GM18861 (cell line): ENCODE results near the gene CCDC34.
A peak's percentile ranks its signal among the peaks of the same experiment; 100 is the strongest.
"Not testable (repeated sequence)": the region's sequence is repeated elsewhere in the genome, so short reads cannot be mapped to it uniquely, and the experiment has no call there.

Source experiments
- ATAC-seq: cut with Tn5 transposase; IDR thresholded peaks from one replicate; pipeline ENCODE4 v1.9.1; 2021; ENCODE audit not compliant: unreplicated experiment

The CCDC34 gene

GRCh38 chr11:27328614-27329013 lies 34.4 kb downstream of the CCDC34 start:
- no peak for ATAC-seq

- ATAC-seq = not testable (repeated sequence)
Measured at GRCh38 chr11:27327064-27327463, 36.0 kb downstream of the CCDC34 start.

GRCh38 chr11:27322196-27322595 lies 40.8 kb downstream of the CCDC34 start:
- ATAC-seq = not testable (repeated sequence)

DNA sequence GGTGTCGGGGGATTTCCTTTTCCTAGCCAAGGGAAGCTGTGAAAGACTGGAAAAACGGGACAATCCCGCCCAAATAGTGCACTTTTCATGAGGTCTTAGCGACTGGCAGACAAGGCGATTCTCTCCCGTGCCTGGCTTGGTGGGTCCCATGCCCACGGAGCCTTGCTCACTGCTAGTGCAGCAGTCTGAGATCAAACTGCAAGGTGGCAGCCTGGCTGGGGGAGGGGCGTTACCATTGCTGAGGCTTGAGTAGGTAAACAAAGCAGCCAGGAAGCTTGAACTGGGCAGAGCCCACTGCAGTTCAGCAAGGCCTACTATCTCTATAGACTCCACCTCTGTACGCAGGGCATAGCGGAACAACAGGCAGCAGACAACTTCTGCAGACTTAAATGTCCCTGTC lies 41.7 kb downstream of the CCDC34 start:
- not testable (repeated sequence) for ATAC-seq

DNA sequence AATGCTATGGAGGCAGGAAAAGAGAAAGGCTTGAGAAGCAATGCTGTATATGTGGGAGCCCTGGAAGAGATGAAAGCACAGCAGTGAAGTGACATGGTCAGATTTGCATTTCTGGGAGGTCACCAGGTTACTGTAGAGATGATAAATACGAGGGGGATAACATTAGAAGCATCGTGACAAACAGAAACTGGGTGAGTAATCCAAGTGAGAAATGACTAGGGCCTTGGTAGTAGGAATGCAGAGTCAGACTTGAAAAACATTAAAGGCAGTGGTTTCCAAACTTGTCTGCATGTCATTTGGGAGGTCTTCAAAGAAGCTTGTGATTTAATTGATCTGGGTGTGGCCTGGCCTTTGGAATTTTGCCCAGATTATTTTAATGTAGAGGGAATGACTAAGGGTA lies 43.9 kb downstream of the CCDC34 start:
- peak; percentile 100 for ATAC-seq

DNA sequence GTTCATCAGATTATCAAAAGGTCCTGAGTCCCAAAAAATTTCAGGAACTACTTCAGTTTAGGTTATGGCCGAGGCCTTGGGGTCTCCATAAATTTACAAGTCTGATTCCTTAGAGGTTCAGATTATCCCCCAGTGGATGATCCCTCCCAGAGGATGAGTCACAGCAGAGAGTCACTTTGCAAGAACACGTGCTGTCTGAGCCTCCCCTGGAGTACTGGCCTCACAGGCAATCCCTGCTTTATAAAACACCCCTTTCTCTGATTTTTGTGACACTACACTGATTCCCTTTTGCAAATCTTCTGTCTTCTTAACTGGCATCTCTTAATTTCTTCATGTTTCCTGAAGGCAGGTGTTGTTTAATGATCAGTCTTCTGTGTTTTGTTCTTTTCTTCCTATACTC lies 45.3 kb downstream of the CCDC34 start:
- ATAC-seq = no peak

DNA sequence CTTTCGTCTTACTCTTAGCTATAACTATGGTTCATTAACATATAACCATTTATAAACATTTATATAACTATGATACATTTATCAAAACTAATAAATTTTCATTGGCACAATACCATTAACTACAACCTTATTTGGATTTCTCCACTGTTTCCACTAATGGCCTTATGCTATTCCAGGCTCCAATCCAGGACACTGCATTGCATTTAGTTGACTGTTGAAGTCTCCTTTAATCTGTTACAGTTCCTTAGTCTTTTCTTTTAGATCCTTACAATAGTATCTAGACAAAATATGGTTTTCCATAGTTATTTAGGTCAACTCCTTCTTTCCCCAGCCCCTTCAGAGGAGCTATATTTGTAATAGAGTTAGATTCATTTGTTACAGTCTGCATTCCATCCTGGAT lies 47.2 kb downstream of the CCDC34 start:
- ATAC-seq = no peak

DNA sequence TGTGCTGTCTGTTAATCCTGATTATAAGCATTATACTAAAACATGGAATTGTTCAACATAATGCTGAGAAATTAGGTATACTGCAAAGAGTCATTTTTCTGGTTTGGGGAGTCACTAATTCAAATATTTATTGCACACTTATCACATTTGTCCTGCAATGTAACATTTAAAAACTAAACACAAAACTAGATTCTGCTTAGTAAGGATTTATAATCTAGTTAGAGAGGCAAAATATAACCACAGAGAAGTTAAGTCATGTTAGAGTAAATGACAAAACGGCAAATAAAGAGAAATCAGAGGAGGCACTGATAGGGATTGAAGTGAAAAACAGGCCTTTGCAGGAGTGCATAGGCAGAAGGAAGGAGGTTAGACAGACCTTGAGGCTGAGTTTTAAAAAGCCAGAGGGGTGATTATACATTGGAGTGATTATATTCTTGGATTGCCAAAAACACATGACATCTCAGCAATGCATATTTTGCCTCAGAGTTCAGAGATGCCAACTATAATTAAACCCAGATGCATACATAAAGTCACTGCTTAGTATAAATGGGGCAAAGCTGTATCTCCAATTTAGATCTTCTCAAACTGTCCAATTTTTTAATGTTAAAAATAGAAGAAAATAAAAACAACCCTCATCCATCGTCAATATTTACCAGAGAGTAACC lies 49.7 kb downstream of the CCDC34 start:
- ATAC-seq = no peak

GRCh38 chr11:27312110-27312509 lies 50.9 kb downstream of the CCDC34 start:
- ATAC-seq = no peak

- no peak for ATAC-seq
Measured at GRCh38 chr11:27310707-27311106, 52.3 kb downstream of the CCDC34 start.

DNA sequence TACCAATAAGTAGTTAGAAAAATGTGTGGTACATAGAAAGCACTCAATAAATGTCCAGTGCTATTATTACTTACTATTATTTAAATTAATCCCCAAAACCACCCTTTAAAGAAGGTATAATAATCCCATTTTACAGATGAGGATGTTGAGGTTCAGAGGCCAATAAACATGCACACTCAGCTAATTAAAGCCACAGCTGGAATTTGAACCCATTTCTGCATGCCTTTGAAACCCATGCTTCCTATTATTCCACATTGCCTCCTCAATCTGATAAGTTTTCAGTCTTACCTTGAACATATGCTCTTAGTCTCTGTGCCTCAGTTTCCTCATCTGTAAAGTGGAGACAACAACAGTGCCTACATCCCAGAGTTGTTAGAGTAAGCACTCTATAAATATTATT lies 52.8 kb downstream of the CCDC34 start:
- ATAC-seq = no peak

DNA sequence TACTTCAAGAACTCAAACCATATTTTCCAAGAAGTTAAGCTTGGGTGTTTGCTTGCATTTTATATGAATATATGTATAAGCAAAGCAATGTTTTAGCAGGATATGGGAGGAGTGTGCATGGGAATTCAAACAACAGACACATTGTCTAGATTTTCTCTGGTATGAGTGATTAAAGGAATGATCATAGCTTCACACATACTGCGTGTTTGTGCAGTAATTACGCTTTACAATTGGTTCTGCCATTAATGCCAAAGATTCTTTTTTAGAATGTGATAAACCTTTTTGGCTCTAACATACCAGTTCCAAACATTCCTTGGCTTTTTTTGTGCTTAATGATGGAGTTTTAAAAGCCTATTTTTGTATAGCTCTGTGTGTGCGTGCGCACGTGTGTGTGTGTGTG lies 54.0 kb downstream of the CCDC34 start:
- no peak for ATAC-seq

DNA sequence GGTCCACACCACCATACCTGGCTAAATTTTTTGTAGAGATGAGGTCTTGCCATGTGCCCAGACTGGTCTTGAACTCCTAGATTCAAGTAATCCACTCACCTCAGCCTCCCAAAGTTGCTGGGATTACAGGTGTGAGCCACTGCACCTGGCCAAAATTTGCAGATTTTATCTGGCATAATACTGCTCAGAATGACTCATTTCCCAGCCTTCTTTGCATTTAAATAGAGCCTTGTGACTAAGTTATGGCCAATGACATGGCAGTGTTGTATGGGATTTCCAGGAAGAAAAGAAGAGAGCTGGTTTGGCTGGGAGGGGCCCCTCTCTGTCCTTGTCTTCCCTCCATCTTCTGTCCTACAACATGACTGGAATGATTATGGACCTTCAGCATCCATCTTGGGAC lies 55.8 kb downstream of the CCDC34 start:
- ATAC-seq = no peak

DNA sequence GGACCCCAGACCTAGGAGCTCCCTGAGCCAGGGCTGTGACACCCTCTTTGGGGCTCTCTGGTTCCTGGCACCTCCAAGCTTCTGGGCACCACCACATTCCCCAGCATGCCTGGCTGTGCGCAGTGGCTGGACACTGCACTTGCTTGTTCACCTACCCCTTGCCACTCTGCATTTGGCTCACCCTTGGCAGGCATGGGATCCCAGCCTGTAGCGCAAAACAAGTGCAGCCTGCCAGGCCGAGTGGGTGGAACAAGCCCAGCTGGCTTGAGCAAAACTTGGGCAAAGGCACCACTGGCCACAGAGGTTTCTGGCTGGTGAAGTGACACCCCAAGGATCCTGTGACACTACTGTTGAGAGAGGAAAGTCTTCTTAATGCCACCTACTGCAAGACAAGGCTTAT lies 57.3 kb downstream of the CCDC34 start:
- no peak for ATAC-seq

GRCh38 chr11:27304514-27304913 lies 58.5 kb downstream of the CCDC34 start:
- ATAC-seq = no peak

DNA sequence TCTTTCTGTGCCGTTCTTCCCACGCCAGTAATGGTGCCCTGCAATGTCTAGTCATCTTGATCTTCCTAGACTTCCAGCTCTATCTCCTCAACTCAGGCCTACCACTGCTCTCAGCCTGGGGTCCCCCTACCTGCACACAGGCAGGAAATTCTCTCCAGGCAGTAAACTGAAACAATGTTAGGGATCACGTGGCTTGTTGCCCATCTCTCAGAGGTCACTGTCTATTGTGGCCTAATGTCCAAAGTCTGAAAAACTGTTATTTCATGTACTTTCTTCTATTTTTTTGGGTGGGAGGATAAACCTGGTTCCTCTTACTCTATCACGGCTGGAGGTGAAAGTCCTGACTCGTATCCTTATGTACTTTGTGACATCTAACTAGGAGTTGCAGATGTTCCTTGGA lies 59.1 kb downstream of the CCDC34 start:
- no peak for ATAC-seq

DNA sequence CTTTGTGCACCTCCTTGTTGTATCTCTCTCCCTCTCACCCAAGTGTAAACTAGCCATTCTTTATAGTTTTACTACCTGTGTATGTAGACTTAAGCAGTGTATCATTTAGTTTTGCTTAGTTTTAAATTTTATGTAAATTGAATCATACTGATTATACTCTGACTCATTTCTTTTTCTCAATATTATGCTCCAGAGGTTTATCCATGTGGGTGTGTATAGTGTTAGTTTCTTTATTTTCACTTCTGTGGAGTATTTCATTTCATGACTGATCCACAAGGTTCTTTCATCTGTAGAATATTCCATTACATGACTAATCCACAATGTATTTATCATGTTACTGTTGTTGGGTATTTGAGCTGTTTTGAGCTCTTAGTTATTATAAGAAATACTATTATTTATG lies 62.0 kb downstream of the CCDC34 start:
- no peak for ATAC-seq

- ATAC-seq = no peak
Measured at GRCh38 chr11:27297616-27298015, 65.4 kb downstream of the CCDC34 start.

DNA sequence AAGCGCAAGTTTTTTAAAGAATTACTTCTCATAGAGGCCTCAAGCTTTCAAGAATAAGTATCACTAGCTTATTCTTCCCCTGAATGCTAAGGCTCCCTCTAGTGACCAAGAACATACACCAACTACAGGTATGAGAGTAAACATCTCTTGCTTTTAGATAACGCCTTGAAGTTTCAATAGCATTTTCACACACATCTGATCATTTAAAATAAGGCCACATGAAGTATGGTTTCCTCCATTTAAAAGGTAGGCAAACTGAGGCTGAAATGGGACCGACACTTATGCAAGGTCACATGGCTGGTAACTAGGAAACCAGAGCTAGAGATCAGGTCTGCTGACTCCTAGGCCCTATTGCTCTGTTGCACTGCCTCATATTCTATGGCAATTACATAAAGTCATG lies 66.5 kb downstream of the CCDC34 start:
- peak; percentile 85 for ATAC-seq

DNA sequence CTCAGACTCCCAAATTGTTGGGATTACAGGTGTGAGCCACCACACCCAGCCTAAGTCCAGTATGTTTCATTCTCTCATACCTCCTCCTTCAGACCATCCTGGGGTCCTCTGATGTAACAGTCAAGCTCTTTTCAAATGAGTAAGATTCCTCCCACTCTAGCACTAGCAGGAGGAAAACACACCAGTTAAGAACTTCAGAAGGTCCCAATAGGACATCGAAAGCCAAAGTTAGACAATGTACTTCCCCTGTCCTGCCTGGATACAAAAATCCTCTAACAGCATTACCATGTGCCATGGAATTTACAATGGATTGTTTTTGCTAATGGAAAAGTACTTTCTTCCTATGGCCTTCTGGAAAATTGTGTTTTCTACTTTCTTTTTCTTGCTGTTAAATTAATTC lies 67.1 kb downstream of the CCDC34 start:
- no peak for ATAC-seq

- ATAC-seq = no peak
Measured at GRCh38 chr11:27294654-27295053, 68.4 kb downstream of the CCDC34 start.

DNA sequence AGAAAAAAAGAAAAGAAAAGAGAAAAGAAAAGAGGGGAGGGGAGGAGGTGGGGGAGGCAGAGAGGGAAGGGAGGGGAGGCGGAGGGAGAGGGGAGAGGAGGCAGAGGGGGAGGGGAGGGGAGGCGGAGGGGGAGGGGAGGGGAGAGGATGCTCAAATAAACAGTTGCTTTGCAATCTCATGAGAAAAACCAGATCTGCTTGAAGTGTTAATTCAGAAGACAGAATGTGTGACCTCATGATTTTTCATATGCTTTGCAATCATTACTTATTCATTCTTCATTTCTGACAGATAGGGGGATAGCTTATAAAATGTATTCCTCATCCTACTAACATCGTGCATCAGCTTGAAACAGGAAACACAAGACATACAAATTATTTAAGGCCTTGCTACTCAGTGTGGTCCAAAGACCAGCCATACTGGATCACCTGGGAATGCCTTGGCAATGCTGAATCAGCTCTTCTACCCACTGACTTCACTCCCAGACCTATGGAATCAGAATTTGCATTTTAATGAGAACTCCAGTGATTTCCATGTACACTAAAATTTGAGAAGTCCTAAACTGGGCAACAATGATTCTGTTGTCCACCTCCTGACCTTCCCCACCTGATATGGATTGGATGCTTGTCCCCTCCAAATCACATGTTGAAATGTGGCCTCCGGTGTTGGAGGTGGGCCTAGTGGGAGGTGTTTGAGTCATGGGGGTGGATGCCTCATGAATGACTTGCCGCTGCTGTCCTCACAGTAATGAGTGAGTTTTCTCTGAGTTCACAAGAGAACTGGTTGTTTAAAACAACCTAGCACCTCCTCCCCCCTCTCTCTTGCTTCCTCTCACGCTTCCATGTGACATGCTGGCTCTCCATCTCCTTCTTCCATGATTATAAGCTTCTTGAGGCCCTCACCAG lies 69.2 kb downstream of the CCDC34 start:
- ATAC-seq = no peak
